Muscle of leg (tissue), 16 donors: ENCODE results near the gene UVRAG. TPM values are rescaled to one million over a fixed set of nuclear protein-coding genes. Genes with fewer than 3 reads are reported as not detected.

ENCODE experiments used
- DNase-seq: peaks from one replicate; pipeline ENCODE4 v3.0.0; 2013
- H3K27ac ChIP-seq: one replicate; pipeline ENCODE4 v1.5.1; 2013; ENCODE audit warnings: mild to moderate bottlenecking, low read length, control low read depth
- H3K27me3 ChIP-seq: one replicate; pipeline ENCODE4 v1.6.1; 2013; ENCODE audit warnings: low read length; ENCODE audit not compliant: control insufficient read depth, insufficient read depth
- H3K36me3 ChIP-seq: one replicate; pipeline ENCODE4 v1.6.1; 2013; ENCODE audit warnings: low read length; ENCODE audit not compliant: control insufficient read depth, insufficient read depth
- H3K4me1 ChIP-seq: one replicate; pipeline ENCODE4 v1.6.1; 2013; ENCODE audit warnings: low read length; ENCODE audit not compliant: control insufficient read depth, insufficient read depth
- H3K4me3 ChIP-seq: one replicate; pipeline ENCODE4 v1.5.1; 2013; ENCODE audit warnings: low read length, control low read depth
- H3K9me3 ChIP-seq: replicated peaks from 2 replicates; pipeline ENCODE4 v1.6.1; 2013; ENCODE audit warnings: low read depth, low read length; ENCODE audit not compliant: control insufficient read depth
- WGBS: methylation state at CpG from one replicate; pipeline ENCODE4 v1.1.5; 2013; ENCODE audit warnings: missing lambda C conversion rate; ENCODE audit not compliant: insufficient coverage; 5-methylcytosine and 5-hydroxymethylcytosine counted together
- long read RNA-seq, 11 donors: transcript quantifications; one replicate each; lab custom pipeline, GENCODE V29; 2026
- polyA plus RNA-seq, 8 donors: library from polyadenylated mRNA; unstranded; fragments of 120-200 nt; gene quantifications; one replicate each; pipeline versions ENCODE4 v1.2.1 to v1.2.3, GENCODE V29; 2013; ENCODE audit warnings: inconsistent platforms in 1 of 8, low replicate concordance in 1 of 8; ENCODE audit not compliant: insufficient read length in 8 of 8, insufficient read depth in 1 of 8
- total RNA-seq: library from RNA; stranded (reverse); fragments of 120-200 nt; gene quantifications from one replicate; pipeline ENCODE4 v1.2.4, GENCODE V29; 2013

The UVRAG gene
- total RNA-seq (9.8 TPM), polyA plus RNA-seq (10 to 100 TPM in 2 of 8 donors, 1 to 10 TPM in 6; 8.1 to 10.2 (median 9.1) TPM)
- long read RNA-seq, donor 1, full-length matches to known transcripts = 1 of 1 reads
- long read RNA-seq, donor 1, partial matches to known transcripts = 0 of 1 reads
- long read RNA-seq, donor 1, other reads (novel, unspliced or antisense) = 0 of 1 reads
- long read RNA-seq, donor 2 = 0 reads
- long read RNA-seq, donor 3, full-length matches to known transcripts = 1 of 1 reads
- long read RNA-seq, donor 3, partial matches to known transcripts = 0 of 1 reads
- long read RNA-seq, donor 3, other reads (novel, unspliced or antisense) = 0 of 1 reads
- long read RNA-seq, donor 4 = 0 reads
- long read RNA-seq, donor 5, full-length matches to known transcripts = 1 of 7 reads
- long read RNA-seq, donor 5, partial matches to known transcripts = 6 of 7 reads
- long read RNA-seq, donor 5, other reads (novel, unspliced or antisense) = 0 of 7 reads
- long read RNA-seq, donor 6, full-length matches to known transcripts = 1 of 1 reads
- long read RNA-seq, donor 6, partial matches to known transcripts = 0 of 1 reads
- long read RNA-seq, donor 6, other reads (novel, unspliced or antisense) = 0 of 1 reads
- long read RNA-seq, donor 7 = 0 reads
- long read RNA-seq, donor 8, full-length matches to known transcripts = 2 of 2 reads
- long read RNA-seq, donor 8, partial matches to known transcripts = 0 of 2 reads
- long read RNA-seq, donor 8, other reads (novel, unspliced or antisense) = 0 of 2 reads
- long read RNA-seq, donor 9, full-length matches to known transcripts = 2 of 2 reads
- long read RNA-seq, donor 9, partial matches to known transcripts = 0 of 2 reads
- long read RNA-seq, donor 9, other reads (novel, unspliced or antisense) = 0 of 2 reads
- long read RNA-seq, donor 10, full-length matches to known transcripts = 3 of 3 reads
- long read RNA-seq, donor 10, partial matches to known transcripts = 0 of 3 reads
- long read RNA-seq, donor 10, other reads (novel, unspliced or antisense) = 0 of 3 reads
- long read RNA-seq, donor 11, full-length matches to known transcripts = 1 of 1 reads
- long read RNA-seq, donor 11, partial matches to known transcripts = 0 of 1 reads
- long read RNA-seq, donor 11, other reads (novel, unspliced or antisense) = 0 of 1 reads

DNA sequence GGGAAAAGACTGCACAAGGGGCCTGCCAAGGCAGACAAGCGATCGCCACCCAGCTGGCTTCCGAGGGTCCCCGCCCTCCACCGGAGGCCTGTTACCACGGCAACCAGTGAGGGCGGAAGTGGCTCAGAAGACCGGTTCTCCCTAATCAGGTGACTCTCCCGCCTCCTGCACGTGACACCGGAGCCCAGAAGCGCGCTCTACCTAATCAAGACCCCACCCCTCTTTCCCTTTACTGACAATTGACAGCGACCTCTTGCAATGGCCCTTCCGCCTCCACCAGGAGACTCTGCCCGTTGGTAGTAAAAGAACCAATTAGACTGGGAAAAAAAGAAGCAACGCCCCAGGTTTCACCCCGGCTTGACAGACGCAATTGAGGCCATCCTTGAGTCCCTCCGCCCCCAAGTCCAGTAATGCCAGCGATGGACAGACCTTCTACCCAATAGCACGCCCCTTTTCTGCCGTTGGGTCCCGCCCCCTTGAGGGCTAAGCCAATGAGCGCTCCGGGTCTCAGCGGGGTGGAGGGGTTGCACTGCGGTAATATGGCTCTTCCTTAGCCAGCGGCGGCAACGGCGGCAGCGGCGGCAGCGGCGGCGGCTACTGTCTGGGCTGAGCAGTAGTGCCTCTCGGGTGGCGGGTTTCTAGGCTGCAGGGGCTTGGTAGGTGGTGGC, at the start of gene UVRAG:
TSS of gene UVRAG (plus strand) at position 534 of the 668 bp plus-strand sequence. CDS start 198 bp downstream, outside the sequence.
- peak within 1 kb of the TSS; percentile 89 for H3K4me3 ChIP-seq
- H3K27me3 ChIP-seq = no peaks in the 10 kb centered on the region
- under 1% methylated on average over 28 of the region's 39 CpGs for WGBS
- H3K9me3 ChIP-seq = no peaks in the 10 kb centered on the region
- peak; percentile 100 for DNase-seq
- peak within 1 kb of the TSS; percentile 95 for H3K27ac ChIP-seq
- H3K36me3 ChIP-seq = no peaks in the 10 kb centered on the region
- peaks cover 21% of the 10 kb centered on the region for H3K4me1 ChIP-seq

DNA sequence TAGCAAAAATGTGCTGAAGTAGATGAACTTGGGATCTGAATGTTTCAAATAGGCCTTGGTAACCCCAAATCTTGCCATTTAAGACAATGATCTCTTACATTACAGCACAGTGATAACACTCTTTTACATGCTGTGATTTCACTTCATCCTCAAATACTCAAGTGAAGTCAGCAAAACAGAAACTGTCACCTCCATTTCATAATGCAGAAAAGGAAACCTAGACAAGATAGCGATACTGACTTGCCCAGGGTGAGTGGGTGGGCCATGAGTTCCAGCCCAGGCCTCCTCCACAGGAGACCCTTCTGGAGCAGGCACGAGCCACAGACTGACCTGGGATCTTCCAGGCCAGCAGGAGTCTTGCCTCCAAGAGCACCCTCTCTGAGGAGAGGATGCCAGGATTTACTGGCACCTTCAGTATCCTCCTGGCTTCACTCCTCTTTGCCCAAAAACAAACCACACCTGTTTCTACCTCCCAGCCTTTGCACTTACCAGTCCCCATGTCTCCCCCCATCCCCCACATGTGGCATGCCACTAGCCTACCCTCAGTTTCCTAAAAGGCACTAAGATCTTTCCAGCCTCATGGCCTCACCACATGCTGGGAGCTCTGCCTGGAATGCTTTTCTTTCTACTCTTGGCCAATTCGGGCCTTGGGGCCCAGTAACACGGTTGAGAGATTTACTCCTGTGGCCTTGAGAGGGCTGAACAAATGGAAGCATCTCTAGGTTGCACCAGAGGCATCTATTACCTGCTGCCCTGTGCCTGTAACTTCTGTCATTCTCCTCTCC, 48.4 kb upstream of the UVRAG start:
- peaks cover 17% of the 10 kb centered on the region for H3K4me1 ChIP-seq
- 61% methylated on average over 3 of the region's 4 CpGs for WGBS
- DNase-seq = no peak

DNA sequence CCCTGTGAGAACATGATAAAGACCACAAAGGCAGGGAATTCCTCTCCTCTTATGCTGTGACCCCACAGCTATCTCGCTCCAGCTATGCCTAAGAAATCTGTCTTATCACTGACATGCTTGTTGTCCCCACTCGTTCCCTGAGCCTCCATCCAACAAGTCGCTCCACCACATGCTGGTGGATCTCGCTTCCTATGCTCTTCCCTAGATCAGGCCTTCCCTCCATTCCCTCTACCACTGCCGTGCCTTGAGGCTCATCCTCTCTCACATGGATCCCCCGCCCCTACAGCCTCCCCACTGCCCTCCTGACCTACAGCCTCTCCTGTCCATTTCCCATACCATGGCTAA, 47.8 kb upstream of the UVRAG start:
- Histone ChIP-seq H3K4me3 (no peak overlapping the region), H3K27ac (no peak overlapping the region), H3K4me1 (peaks cover 17% of the 10 kb centered on the region), H3K36me3 (no peaks in the 10 kb centered on the region), H3K9me3 (no peaks in the 10 kb centered on the region), H3K27me3 (peaks cover 44% of the 10 kb centered on the region)
- no peak for DNase-seq
- WGBS = 90% methylated on average over 6 of the region's 6 CpGs

More for the DNA sequence above, 48.4 kb upstream of the UVRAG start:
- Histone ChIP-seq H3K27ac (no peak overlapping the region), H3K9me3 (no peaks in the 10 kb centered on the region), H3K36me3 (no peaks in the 10 kb centered on the region), H3K4me3 (no peak overlapping the region), H3K27me3 (peaks cover 44% of the 10 kb centered on the region)

DNA sequence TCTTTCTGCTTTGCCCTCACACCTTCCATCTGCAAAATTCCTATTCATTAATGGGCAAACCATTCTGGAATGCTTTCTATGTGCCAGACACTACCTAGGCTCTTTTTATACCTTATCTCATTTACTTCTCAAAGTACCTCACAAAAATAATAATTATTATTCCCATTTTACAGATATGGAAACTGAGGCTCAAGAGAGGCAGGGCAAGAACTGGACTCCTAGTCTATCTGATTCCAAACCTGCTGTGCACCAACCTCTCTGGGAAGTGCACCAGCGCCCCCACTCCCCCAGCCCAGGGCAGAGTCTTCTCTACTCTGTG, 47.3 kb upstream of the UVRAG start:
- DNase-seq = no peak
- Histone ChIP-seq H3K27ac (no peak overlapping the region), H3K9me3 (no peaks in the 10 kb centered on the region), H3K4me3 (no peak overlapping the region), H3K36me3 (no peaks in the 10 kb centered on the region), H3K4me1 (peaks cover 17% of the 10 kb centered on the region), H3K27me3 (peaks cover 46% of the 10 kb centered on the region)
- 38% methylated on average over 1 of the region's 1 CpG for WGBS

DNA sequence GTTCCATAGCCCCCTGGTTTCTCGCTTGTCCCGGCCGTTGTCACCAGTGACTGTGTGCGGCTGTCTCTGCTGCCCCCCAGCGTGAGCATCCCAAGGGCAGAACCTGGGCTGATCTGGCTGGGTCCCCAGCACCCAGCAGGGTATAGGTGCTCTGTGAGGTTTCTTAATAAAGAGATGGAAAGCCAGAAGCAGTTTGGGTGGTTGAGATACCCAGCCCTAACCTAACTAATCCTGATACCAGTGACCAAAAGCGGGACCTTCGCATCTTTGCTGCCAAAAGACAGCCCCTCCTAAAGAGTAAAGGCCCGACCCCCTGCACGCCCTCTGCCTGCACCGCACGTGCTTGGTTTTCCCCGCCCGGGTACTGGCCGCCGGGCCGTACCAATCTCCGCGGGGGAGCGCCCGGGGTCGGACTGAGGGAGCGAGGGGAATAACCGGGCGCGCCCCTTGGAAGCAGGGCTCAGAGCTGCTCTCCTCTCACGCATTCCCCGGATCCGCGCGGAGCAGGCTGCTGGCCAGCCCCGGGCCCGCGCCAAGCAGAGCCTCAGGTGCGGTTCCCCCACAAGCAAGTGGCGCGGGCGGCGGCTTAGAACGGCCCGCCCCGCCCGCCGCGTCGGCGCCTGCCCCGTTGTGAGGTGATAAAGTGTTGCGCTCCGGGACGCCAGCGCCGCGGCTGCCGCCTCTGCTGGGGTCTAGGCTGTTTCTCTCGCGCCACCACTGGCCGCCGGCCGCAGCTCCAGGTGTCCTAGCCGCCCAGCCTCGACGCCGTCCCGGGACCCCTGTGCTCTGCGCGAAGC, 46.7 kb upstream of the UVRAG start, which contains the start of gene DGAT2:
TSS of gene DGAT2 (plus strand) at position 667 of the 797 bp plus-strand sequence. CDS start 214 bp downstream, outside the sequence.
- Histone ChIP-seq H3K4me1 (peaks cover 17% of the 10 kb centered on the region), H3K27ac (no peak within 1 kb of the TSS), H3K9me3 (no peaks in the 10 kb centered on the region), H3K4me3 (peak within 1 kb of the TSS; percentile 37), H3K27me3 (peaks cover 46% of the 10 kb centered on the region), H3K36me3 (no peaks in the 10 kb centered on the region)
- WGBS = 1% methylated on average over 63 of the region's 66 CpGs
- DNase-seq = peak; percentile 77

DNA sequence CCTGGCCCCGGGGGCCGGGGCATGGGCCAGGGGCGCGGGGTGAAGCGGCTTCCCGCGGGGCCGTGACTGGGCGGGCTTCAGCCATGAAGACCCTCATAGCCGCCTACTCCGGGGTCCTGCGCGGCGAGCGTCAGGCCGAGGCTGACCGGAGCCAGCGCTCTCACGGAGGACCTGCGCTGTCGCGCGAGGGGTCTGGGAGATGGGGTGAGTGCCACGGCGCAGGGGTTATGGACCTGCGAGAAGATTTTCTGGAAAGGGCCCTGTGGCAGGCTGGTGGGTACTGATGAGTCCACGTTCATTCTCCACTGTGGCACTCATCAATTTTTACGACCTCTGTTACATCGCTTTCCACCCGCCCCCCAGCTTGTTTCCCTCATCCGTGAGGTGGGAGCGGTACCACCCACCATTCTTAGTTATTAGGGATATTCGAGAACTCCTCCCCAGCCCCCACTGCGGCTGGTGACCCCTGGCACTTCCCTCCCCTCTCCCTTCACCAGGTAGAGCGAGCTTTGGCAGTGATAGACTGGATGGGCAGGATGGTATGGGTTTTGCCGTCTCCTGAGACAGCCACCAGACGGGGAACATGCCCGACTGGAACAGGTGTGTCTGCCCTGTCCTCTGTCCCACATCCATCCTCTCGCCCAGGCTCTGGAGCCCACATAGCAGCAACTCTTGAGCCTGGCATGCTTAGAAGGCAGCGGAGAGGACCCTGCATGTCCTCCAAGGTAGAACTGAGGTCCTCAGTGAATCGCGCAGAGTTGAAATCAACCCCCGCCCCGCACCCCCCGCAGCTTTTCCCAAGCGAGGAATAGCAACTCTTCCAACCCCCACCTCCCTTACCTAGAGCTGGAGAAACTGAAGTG, 45.9 kb upstream of the UVRAG start:
- H3K27me3 ChIP-seq = peaks cover 46% of the 10 kb centered on the region
- peak overlapping the region; percentile 13 for H3K4me3 ChIP-seq
- 4% methylated on average over 26 of the region's 46 CpGs for WGBS
- DNase-seq = no peak
- no peaks in the 10 kb centered on the region for H3K36me3 ChIP-seq
- H3K27ac ChIP-seq = no peak overlapping the region
- H3K9me3 ChIP-seq = no peaks in the 10 kb centered on the region
- H3K4me1 ChIP-seq = peaks cover 17% of the 10 kb centered on the region

DNA sequence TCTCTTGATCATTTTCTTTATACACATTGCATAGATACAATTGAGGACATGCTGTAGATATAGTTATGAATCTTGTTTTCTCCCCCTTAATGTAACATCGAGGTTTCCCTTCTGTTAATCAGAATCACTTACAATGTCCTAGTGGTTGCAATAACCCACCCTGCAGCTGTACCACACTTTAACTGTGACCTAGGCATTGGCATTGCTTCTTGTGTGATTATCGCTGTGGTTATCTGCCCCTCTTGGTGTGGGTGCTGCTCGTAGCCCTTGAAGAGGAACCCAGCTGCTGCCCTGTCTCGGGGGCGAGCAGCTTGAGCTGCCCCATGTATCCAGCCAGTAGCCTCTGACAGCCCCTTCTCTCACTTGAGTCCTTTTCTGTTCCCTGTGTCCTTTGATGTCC, 44.9 kb upstream of the UVRAG start:
- Histone ChIP-seq H3K9me3 (no peaks in the 10 kb centered on the region), H3K4me3 (no peak overlapping the region), H3K36me3 (no peaks in the 10 kb centered on the region), H3K27ac (no peak overlapping the region), H3K4me1 (peaks cover 17% of the 10 kb centered on the region), H3K27me3 (peaks cover 46% of the 10 kb centered on the region)
- no peak for DNase-seq
- WGBS = 83% methylated on average over 1 of the region's 5 CpGs
